PC-9 (cell line): Measurements from ENCODE around the gene LRP8.

ENCODE experiments used
- CTCF ChIP-seq: fragments of 200-600 bp; sonication (generic); conservative IDR thresholded peaks from 2 replicates; pipeline ENCODE4 v1.6.1; 2017; ENCODE audit warnings: mixed run types, antibody characterized with exemption, mild to moderate bottlenecking, moderate library complexity
- EZH2 ChIP-seq: fragments of 200-600 bp; sonication (generic); IDR thresholded peaks from 2 replicates; pipeline ENCODE4 v1.8.0; 2017; ENCODE audit warnings: antibody characterized with exemption, low read depth

- TF ChIP-seq CTCF (no peak), EZH2 (no peak)
Observed at GRCh38 chr1:53350853-53351767, 23.2 kb upstream of the LRP8 start.
